ENCODE measurements around the gene TNFAIP8L1.

TNFAIP8L1 gene

DNA sequence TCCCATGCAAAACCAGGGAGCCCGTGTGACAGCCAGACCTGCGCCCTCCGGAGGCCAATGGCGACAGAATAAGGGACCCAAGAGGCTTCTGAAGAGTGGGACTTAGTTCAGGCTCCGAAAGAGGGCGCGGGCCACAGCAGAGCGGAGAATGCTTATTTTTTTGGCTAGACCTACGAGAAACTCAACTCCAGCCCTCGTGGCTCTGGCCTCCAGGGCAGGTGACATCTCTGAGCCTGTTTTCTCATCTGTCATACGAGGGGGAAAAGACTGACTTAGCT, 61.3 kb downstream of the TNFAIP8L1 start:
- no peak for TF ChIP-seq BACH2 (CRISPR knock-in tag; IDR thresholded peaks at IDR 0.05; ENCODE audit: borderline replicate concordance)
- no peak for ATAC-seq

DNA sequence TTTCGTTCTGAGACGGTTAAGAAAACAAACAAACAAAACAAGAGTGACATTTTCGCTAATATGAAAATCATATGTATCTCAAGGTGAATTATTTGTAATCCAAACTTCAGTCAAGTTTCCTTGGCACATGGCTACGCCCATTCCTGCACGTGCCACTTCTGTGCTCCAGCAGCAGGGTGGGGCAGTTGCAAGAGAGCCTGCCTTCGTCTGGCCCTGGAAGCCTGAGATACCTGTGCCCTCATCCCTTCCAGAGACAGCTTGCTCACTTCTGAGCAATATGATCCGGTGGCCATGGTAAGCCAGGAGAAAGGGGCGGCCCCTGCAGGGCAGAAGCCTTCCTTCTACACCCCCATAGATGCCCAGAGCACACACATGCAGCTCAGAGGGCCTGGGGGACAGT, 62.2 kb downstream of the TNFAIP8L1 start:
- TF ChIP-seq ZFP30 (CRISPR knock-in tag; IDR thresholded peaks at IDR 0.05) (no peak), PPARA (CRISPR knock-in tag; IDR thresholded peaks at IDR 0.05; ENCODE audit: borderline replicate concordance) (no peak), BACH2 (CRISPR knock-in tag; IDR thresholded peaks at IDR 0.05; ENCODE audit: borderline replicate concordance) (no peak), ESRRG (CRISPR knock-in tag; IDR thresholded peaks at IDR 0.05) (no peak), ZNF70 (CRISPR knock-in tag; IDR thresholded peaks at IDR 0.05) (no peak), RARB (CRISPR knock-in tag; IDR thresholded peaks at IDR 0.05) (no peak), CREB5 (CRISPR knock-in tag; IDR thresholded peaks at IDR 0.05; ENCODE audit: low read depth) (no peak), ZNF8 (CRISPR knock-in tag; IDR thresholded peaks at IDR 0.05) (no peak), ARNTL (CRISPR knock-in tag; IDR thresholded peaks at IDR 0.05; ENCODE audit: borderline replicate concordance, low read depth) (no peak), ZNF565 (CRISPR knock-in tag; conservative IDR thresholded peaks at IDR 0.05; ENCODE audit: low read depth) (no peak)
- TF ChIP-seq, protein P1, sequence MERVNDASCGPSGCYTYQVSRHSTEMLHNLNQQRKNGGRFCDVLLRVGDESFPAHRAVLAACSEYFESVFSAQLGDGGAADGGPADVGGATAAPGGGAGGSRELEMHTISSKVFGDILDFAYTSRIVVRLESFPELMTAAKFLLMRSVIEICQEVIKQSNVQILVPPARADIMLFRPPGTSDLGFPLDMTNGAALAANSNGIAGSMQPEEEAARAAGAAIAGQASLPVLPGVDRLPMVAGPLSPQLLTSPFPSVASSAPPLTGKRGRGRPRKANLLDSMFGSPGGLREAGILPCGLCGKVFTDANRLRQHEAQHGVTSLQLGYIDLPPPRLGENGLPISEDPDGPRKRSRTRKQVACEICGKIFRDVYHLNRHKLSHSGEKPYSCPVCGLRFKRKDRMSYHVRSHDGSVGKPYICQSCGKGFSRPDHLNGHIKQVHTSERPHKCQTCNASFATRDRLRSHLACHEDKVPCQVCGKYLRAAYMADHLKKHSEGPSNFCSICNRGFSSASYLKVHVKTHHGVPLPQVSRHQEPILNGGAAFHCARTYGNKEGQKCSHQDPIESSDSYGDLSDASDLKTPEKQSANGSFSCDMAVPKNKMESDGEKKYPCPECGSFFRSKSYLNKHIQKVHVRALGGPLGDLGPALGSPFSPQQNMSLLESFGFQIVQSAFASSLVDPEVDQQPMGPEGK (CRISPR knock-in tag; IDR thresholded peaks at IDR 0.05; ENCODE audit: borderline replicate concordance), result no peak
- TF ChIP-seq, protein P2, sequence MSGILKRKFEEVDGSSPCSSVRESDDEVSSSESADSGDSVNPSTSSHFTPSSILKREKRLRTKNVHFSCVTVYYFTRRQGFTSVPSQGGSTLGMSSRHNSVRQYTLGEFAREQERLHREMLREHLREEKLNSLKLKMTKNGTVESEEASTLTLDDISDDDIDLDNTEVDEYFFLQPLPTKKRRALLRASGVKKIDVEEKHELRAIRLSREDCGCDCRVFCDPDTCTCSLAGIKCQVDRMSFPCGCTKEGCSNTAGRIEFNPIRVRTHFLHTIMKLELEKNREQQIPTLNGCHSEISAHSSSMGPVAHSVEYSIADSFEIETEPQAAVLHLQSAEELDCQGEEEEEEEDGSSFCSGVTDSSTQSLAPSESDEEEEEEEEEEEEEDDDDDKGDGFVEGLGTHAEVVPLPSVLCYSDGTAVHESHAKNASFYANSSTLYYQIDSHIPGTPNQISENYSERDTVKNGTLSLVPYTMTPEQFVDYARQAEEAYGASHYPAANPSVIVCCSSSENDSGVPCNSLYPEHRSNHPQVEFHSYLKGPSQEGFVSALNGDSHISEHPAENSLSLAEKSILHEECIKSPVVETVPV (CRISPR knock-in tag; IDR thresholded peaks at IDR 0.05), result no peak
- TF ChIP-seq, protein P3, sequence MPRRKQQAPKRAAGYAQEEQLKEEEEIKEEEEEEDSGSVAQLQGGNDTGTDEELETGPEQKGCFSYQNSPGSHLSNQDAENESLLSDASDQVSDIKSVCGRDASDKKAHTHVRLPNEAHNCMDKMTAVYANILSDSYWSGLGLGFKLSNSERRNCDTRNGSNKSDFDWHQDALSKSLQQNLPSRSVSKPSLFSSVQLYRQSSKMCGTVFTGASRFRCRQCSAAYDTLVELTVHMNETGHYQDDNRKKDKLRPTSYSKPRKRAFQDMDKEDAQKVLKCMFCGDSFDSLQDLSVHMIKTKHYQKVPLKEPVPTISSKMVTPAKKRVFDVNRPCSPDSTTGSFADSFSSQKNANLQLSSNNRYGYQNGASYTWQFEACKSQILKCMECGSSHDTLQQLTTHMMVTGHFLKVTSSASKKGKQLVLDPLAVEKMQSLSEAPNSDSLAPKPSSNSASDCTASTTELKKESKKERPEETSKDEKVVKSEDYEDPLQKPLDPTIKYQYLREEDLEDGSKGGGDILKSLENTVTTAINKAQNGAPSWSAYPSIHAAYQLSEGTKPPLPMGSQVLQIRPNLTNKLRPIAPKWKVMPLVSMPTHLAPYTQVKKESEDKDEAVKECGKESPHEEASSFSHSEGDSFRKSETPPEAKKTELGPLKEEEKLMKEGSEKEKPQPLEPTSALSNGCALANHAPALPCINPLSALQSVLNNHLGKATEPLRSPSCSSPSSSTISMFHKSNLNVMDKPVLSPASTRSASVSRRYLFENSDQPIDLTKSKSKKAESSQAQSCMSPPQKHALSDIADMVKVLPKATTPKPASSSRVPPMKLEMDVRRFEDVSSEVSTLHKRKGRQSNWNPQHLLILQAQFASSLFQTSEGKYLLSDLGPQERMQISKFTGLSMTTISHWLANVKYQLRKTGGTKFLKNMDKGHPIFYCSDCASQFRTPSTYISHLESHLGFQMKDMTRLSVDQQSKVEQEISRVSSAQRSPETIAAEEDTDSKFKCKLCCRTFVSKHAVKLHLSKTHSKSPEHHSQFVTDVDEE (CRISPR knock-in tag; IDR thresholded peaks at IDR 0.05), result no peak
- ATAC-seq, result no peak

GRCh38 chr19:4702764-4703163, 63.4 kb downstream of the TNFAIP8L1 start:
- TF ChIP-seq ZFP3 (CRISPR knock-in tag; IDR thresholded peaks at IDR 0.05), result no peak
- no peak for TF ChIP-seq ZFP30 (CRISPR knock-in tag; IDR thresholded peaks at IDR 0.05)
- no peak for TF ChIP-seq ZNF565 (CRISPR knock-in tag; conservative IDR thresholded peaks at IDR 0.05; ENCODE audit: low read depth)
- TF ChIP-seq RARB (CRISPR knock-in tag; IDR thresholded peaks at IDR 0.05), result no peak
- TF ChIP-seq, protein P2 (CRISPR knock-in tag; IDR thresholded peaks at IDR 0.05), result no peak
- no peak for TF ChIP-seq SNAI2 (CRISPR knock-in tag; IDR thresholded peaks at IDR 0.05)
- no peak for TF ChIP-seq ZNF70 (CRISPR knock-in tag; IDR thresholded peaks at IDR 0.05)
- TF ChIP-seq, protein P4, sequence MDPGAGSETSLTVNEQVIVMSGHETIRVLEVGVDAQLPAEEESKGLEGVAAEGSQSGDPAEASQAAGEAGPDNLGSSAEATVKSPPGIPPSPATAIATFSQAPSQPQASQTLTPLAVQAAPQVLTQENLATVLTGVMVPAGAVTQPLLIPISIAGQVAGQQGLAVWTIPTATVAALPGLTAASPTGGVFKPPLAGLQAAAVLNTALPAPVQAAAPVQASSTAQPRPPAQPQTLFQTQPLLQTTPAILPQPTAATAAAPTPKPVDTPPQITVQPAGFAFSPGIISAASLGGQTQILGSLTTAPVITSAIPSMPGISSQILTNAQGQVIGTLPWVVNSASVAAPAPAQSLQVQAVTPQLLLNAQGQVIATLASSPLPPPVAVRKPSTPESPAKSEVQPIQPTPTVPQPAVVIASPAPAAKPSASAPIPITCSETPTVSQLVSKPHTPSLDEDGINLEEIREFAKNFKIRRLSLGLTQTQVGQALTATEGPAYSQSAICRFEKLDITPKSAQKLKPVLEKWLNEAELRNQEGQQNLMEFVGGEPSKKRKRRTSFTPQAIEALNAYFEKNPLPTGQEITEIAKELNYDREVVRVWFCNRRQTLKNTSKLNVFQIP (CRISPR knock-in tag; IDR thresholded peaks at IDR 0.05; ENCODE audit: borderline replicate concordance, low read depth), result no peak
- no peak for TF ChIP-seq ISL1 (CRISPR knock-in tag; IDR thresholded peaks at IDR 0.05)
- no peak for ATAC-seq

All from SK-N-SH treated with all-trans-retinoic acid at 6 μM for 48 hours (cell line).